Measurements from ENCODE around the gene CRNKL1. TPM values are rescaled to one million over a fixed set of nuclear protein-coding genes. Genes with fewer than 3 reads are reported as not detected.
A peak's percentile ranks its signal among the peaks of the same experiment; 100 is the strongest.

The CRNKL1 gene
- total RNA-seq, 2 experiments from 2014 or later = 20.0 to 23.2 TPM

GRCh38 chr20:19996222-19996621 is 56.0 kb downstream of the CRNKL1 start:
- no peak overlapping the region for H3K4me3 Mint-ChIP-seq
- ChIA-PET CTCF (no interaction called here), POLR2A (no interaction called here)
- no peaks in the 10 kb centered on the region for H3K9me3 Mint-ChIP-seq
- no peak for DNase-seq
- no peaks in the 10 kb centered on the region for H3K4me1 Mint-ChIP-seq
- H3K27me3 Mint-ChIP-seq = peaks cover 18% of the 10 kb centered on the region
- no peak overlapping the region for H3K27ac Mint-ChIP-seq
- no peaks in the 10 kb centered on the region for H3K36me3 Mint-ChIP-seq (ENCODE audit: low read depth)

DNA sequence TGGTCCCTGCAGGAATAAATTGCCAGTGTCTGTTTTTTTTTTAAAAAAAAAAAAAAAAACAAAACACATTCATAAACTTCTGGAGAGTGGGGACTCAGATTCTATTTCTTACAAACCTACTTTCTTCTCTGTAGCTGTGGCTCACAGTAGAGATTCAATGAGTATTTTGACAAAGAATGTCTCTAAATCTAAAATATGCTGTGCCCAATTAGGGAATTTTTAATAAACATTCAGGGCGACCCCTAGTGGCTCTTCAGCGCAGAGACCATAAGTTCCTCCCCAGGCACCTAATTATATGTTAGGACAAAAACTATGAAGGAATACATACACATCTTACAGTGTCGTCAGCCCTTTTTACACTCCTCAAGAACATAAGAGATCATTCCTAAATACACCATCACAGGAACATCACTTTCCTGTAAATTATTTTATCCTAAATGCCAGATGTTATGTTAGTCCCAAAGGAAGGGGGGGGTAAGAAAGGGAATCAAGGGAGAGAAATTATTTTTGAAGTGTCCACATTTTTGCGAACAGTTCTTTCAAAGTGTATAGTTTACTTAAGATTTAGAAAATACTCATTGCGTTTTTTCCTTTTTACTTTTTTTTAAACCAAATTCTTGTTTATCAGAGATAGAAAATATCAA is 56.9 kb downstream of the CRNKL1 start:
- CTCF ChIA-PET = interaction anchor here (0.6 kb wide), 1 partner anchor 892 kb away, joined by 3 read pairs; no protein-coding TSS in a partner anchor
- Mint-ChIP-seq H3K4me3 (no peak overlapping the region), H3K27me3 (peaks cover 10% of the 10 kb centered on the region), H3K9me3 (no peaks in the 10 kb centered on the region), H3K36me3 (ENCODE audit: low read depth) (no peaks in the 10 kb centered on the region), H3K27ac (no peak overlapping the region), H3K4me1 (no peaks in the 10 kb centered on the region)
- peak; percentile 38 for DNase-seq
- POLR2A ChIA-PET = no interaction called here

- no peak overlapping the region for H3K4me3 Mint-ChIP-seq
- H3K36me3 Mint-ChIP-seq (ENCODE audit: low read depth) = no peaks in the 10 kb centered on the region
- ChIA-PET POLR2A (no interaction called here), CTCF (interaction anchor here (0.5 to 1.6 kb wide), 3 partner anchors 21 to 211 kb away, joined by 3 to 6 read pairs (median 4); no protein-coding TSS in a partner anchor)
- peaks cover under 1% of the 10 kb centered on the region for H3K27me3 Mint-ChIP-seq
- no peak overlapping the region for H3K27ac Mint-ChIP-seq
- no peaks in the 10 kb centered on the region for H3K4me1 Mint-ChIP-seq
- no peaks in the 10 kb centered on the region for H3K9me3 Mint-ChIP-seq
- no peak for DNase-seq
Observed at GRCh38 chr20:19993958-19994669, 58.2 kb downstream of the CRNKL1 start.

GRCh38 chr20:19992996-19993908 is 59.0 kb downstream of the CRNKL1 start:
- ChIA-PET POLR2A (no interaction called here), CTCF (interaction anchor here (1.1 to 1.6 kb wide), 2 partner anchors 22 to 210 kb away, joined by 4 to 6 read pairs; no protein-coding TSS in a partner anchor)
- Mint-ChIP-seq H3K36me3 (ENCODE audit: low read depth) (no peaks in the 10 kb centered on the region), H3K27ac (no peak overlapping the region), H3K9me3 (no peaks in the 10 kb centered on the region), H3K4me3 (no peak overlapping the region), H3K4me1 (no peaks in the 10 kb centered on the region), H3K27me3 (peaks cover 2% of the 10 kb centered on the region)
- DNase-seq = no peak

DNA sequence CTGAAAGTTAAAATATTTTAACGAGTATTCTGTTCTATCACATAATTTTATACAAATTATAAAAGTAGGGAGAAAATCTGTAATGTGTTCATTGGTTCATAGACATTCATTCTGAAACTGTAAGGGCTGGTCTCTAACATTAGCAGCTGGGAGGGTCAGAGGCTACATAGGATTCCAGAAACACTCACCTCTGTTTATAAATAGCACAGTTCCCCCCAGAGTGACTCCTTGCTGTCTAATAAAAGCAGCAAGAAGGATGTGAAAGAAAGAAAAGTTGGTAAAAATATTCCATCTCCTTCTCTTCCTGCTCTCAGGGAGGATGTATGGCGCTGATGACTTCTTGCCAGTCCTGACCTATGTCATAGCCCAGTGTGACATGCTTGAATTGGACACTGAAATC is 60.4 kb downstream of the CRNKL1 start:
- no peaks in the 10 kb centered on the region for H3K36me3 Mint-ChIP-seq (ENCODE audit: low read depth)
- H3K27me3 Mint-ChIP-seq = peaks cover 2% of the 10 kb centered on the region
- ChIA-PET POLR2A (no interaction called here), CTCF (no interaction called here)
- DNase-seq = no peak
- H3K4me1 Mint-ChIP-seq = no peaks in the 10 kb centered on the region
- no peaks in the 10 kb centered on the region for H3K9me3 Mint-ChIP-seq
- H3K27ac Mint-ChIP-seq = no peak overlapping the region
- H3K4me3 Mint-ChIP-seq = no peak overlapping the region

- DNase-seq = no peak
- POLR2A ChIA-PET = no interaction called here
- H3K27ac Mint-ChIP-seq = no peak overlapping the region
- H3K36me3 Mint-ChIP-seq (ENCODE audit: low read depth) = no peaks in the 10 kb centered on the region
- CTCF ChIA-PET = no interaction called here
- H3K27me3 Mint-ChIP-seq = peaks cover 6% of the 10 kb centered on the region
- no peaks in the 10 kb centered on the region for H3K4me1 Mint-ChIP-seq
- H3K4me3 Mint-ChIP-seq = no peak overlapping the region
- H3K9me3 Mint-ChIP-seq = no peaks in the 10 kb centered on the region
Observed at GRCh38 chr20:19991308-19991707, 61.0 kb downstream of the CRNKL1 start.

GRCh38 chr20:19990850-19991249 is 61.4 kb downstream of the CRNKL1 start:
- H3K36me3 Mint-ChIP-seq (ENCODE audit: low read depth) = no peaks in the 10 kb centered on the region
- H3K4me3 Mint-ChIP-seq = no peak overlapping the region
- no peak overlapping the region for H3K27ac Mint-ChIP-seq
- no peak for DNase-seq
- no peaks in the 10 kb centered on the region for H3K4me1 Mint-ChIP-seq
- H3K27me3 Mint-ChIP-seq = peaks cover 7% of the 10 kb centered on the region
- CTCF ChIA-PET = no interaction called here
- POLR2A ChIA-PET = no interaction called here
- H3K9me3 Mint-ChIP-seq = no peaks in the 10 kb centered on the region

DNA sequence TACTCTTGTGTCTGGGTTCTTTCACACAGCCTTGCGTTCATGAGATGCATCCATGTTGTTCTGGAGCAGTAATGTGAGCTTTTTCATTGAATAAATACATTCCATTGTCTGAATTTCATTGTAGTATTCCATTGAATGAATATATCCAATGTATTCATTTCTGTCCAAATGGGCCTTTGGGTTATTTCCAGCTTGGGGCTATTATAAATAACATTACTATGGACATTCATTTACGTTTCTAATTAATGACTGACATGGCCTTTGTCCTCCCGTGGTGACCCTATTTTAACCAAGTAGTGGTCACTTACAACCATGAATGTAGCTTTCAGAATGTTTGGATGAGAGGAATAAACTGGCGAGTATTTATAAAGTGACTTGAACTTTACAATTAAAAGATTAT is 65.2 kb downstream of the CRNKL1 start:
- no peaks in the 10 kb centered on the region for H3K36me3 Mint-ChIP-seq (ENCODE audit: low read depth)
- H3K27me3 Mint-ChIP-seq = peaks cover 8% of the 10 kb centered on the region
- no peak overlapping the region for H3K27ac Mint-ChIP-seq
- no peaks in the 10 kb centered on the region for H3K4me1 Mint-ChIP-seq
- no peak overlapping the region for H3K4me3 Mint-ChIP-seq
- H3K9me3 Mint-ChIP-seq = no peaks in the 10 kb centered on the region
- no peak for DNase-seq
- POLR2A ChIA-PET = no interaction called here
- CTCF ChIA-PET = no interaction called here

GRCh38 chr20:19986419-19986818 is 65.8 kb downstream of the CRNKL1 start:
- POLR2A ChIA-PET = no interaction called here
- H3K36me3 Mint-ChIP-seq (ENCODE audit: low read depth) = no peaks in the 10 kb centered on the region
- peaks cover 8% of the 10 kb centered on the region for H3K27me3 Mint-ChIP-seq
- CTCF ChIA-PET = no interaction called here
- no peak for DNase-seq
- no peaks in the 10 kb centered on the region for H3K4me1 Mint-ChIP-seq
- no peak overlapping the region for H3K27ac Mint-ChIP-seq
- H3K9me3 Mint-ChIP-seq = no peaks in the 10 kb centered on the region
- no peak overlapping the region for H3K4me3 Mint-ChIP-seq

Other genes with a start within 250 kb of the CRNKL1 start
- gene NAA20, start 35.1 kb downstream of the CRNKL1 start, total RNA-seq = 10 to 100 TPM; 41.0 to 47.2 TPM
- not detected for gene CFAP61, start 66 bp upstream of the CRNKL1 start, total RNA-seq

Measured in activated CD4-positive, alpha-beta T cell treated with anti-CD3 and anti-CD28 coated beads, Interleukin-2, amount 10 ng/mL, durations not matched to agents 7 days and 5 days (primary cell).